Endothelial cell of umbilical vein (primary cell): Measurements from ENCODE around the gene STAB2. TPM values are rescaled to one million over a fixed set of nuclear protein-coding genes. Genes with fewer than 3 reads are reported as not detected.

Source experiments
- BruUV-seq: library from RNA; stranded (reverse); fragments of 400-500 nt; replicated peaks from 2 replicates; lab custom pipeline; 2021; lab: Mats Ljungman, UMichigan
- CTCF ChIA-PET: fragments of 300-600, 350-600 bp; sonication (Branson Sonifier 250); formaldehyde crosslinking; loops from one replicate; lab custom pipeline; 2021; ENCODE audit warnings: antibody characterized with exemption, inconsistent platforms; lab: Charles Lee
- POLR2A ChIA-PET: fragments of 300-600, 350-600 bp; sonication (Branson Sonifier 250); formaldehyde crosslinking; loops from one replicate; lab custom pipeline; 2021; ENCODE audit warnings: antibody characterized with exemption, inconsistent platforms; lab: Charles Lee
- DNase-seq: peaks from one replicate; pipeline ENCODE4 v3.0.0-alpha.2; 2011; ENCODE audit warnings: low read depth, low spot score
- FAIRE-seq: peaks from 2 replicates; lab custom pipeline; 2011; peaks lifted over from hg19 to GRCh38; lab: Jason Lieb, UNC
- H2AFZ ChIP-seq: 2 replicates; pipeline ENCODE4 v1.6.0; 2012; ENCODE audit warnings: low read depth, low read length, control low read depth, inconsistent platforms
- H3K27ac ChIP-seq: 2 replicates; pipeline ENCODE4 v1.5.1; 2011; ENCODE audit warnings: low read depth, mild to moderate bottlenecking, control low read depth, low read length, moderate library complexity; ENCODE audit not compliant: insufficient read depth
- H3K27me3 ChIP-seq, 2 experiments: 2 replicates each; pipeline versions ENCODE4 v1.6.0 to v1.6.1; 2011; ENCODE audit warnings: low read length in 2 of 2, mixed read lengths in 1 of 2; ENCODE audit not compliant: control insufficient read depth in 2 of 2, insufficient read depth in 2 of 2
- H3K36me3 ChIP-seq, 2 experiments: 2 replicates in 1 of 2; 3 replicates in 1 of 2; pipeline ENCODE4 v1.5.1; 2011; ENCODE audit warnings: low read length in 2 of 2, mild to moderate bottlenecking in 1 of 2, moderate library complexity in 1 of 2; ENCODE audit not compliant: control insufficient read depth in 2 of 2, insufficient read depth in 2 of 2; ENCODE audit errors: extremely low read depth in 1 of 2
- H3K4me1 ChIP-seq: 3 replicates; pipeline ENCODE4 v1.5.1; 2011; ENCODE audit warnings: mild to moderate bottlenecking, low read length; ENCODE audit not compliant: control insufficient read depth, insufficient read depth; ENCODE audit errors: extremely low read depth
- H3K4me2 ChIP-seq: 2 replicates; pipeline ENCODE4 v1.6.1; 2011; ENCODE audit warnings: low read length, control low read depth, mixed read lengths; ENCODE audit not compliant: insufficient read depth
- H3K4me3 ChIP-seq, 3 experiments: fragments of 200-600 bp in 1 of 3; sonication (generic), shearing (Covaris generic) in 1 of 3; replicated peaks in 1 of 3; 2 replicates each; pipeline ENCODE4 v1.5.1; 2011 to 2016; ENCODE audit warnings: control low read depth in 3 of 3, low read length in 3 of 3, mild to moderate bottlenecking in 2 of 3, inconsistent platforms in 1 of 3, low read depth in 1 of 3, moderate library complexity in 1 of 3; ENCODE audit not compliant: insufficient read depth in 1 of 3
- H3K79me2 ChIP-seq: 2 replicates; pipeline ENCODE4 v1.6.0; 2012; ENCODE audit warnings: low read length, inconsistent platforms; ENCODE audit not compliant: control insufficient read depth, insufficient read depth
- H3K9ac ChIP-seq: replicated peaks from 2 replicates; pipeline ENCODE3; 2011; ENCODE audit warnings: low read length, control low read depth; ENCODE audit not compliant: insufficient read depth; ENCODE audit errors: extremely low read depth
- H3K9me1 ChIP-seq: replicated peaks from 3 replicates; pipeline ENCODE4 v1.6.0; 2011; ENCODE audit warnings: mild to moderate bottlenecking, low read length; ENCODE audit not compliant: control insufficient read depth, insufficient read depth; ENCODE audit errors: extremely low read depth
- H3K9me3 ChIP-seq: replicated peaks from 2 replicates; pipeline ENCODE4 v1.5.1; 2012; ENCODE audit warnings: low read length, inconsistent platforms; ENCODE audit not compliant: control insufficient read depth, insufficient read depth
- H4K20me1 ChIP-seq: replicated peaks from 2 replicates; pipeline ENCODE3; 2011; ENCODE audit warnings: mild to moderate bottlenecking, low read length; ENCODE audit not compliant: control insufficient read depth, insufficient read depth; ENCODE audit errors: extremely low read depth
- GATA2 ChIP-seq: IDR thresholded peaks from 2 replicates; pipeline ENCODE4 v1.7.0; 2011; ENCODE audit warnings: low read depth, mild to moderate bottlenecking, moderate library complexity, mixed read lengths, low read length; ENCODE audit not compliant: insufficient read length, insufficient read depth
- MYC ChIP-seq: IDR thresholded peaks from one replicate; pipeline ENCODE4 v1.6.1; 2011; ENCODE audit warnings: mild to moderate bottlenecking, low read depth, low read length
- POLR2AphosphoS5 ChIP-seq: IDR thresholded peaks from 2 replicates; pipeline ENCODE4 v1.6.1; 2012; ENCODE audit warnings: low read depth, mild to moderate bottlenecking, control low read depth, low read length, moderate library complexity; ENCODE audit not compliant: insufficient read depth
- dilution Hi-C: fragments of 300-500 bp; cut with MboI; formaldehyde crosslinking; loops from one replicate; pipeline ENCODE4 v1.15.0; 2019; ENCODE audit warnings: low sequenced_read_pairs; ENCODE audit not compliant: extremely low pct_ligation_motif_present
- intact Hi-C: fragments of 100-400 bp; cut with micrococcal nuclease; formaldehyde crosslinking; loops from one replicate; pipeline ENCODE4 v1.10.0; 2022
- polyA plus RNA-seq, 4 experiments: library from polyadenylated mRNA; depleted of rRNA in 3 of 4; stranded (reverse) in 3 of 4; unstranded in 1 of 4; fragments of >200 nt; gene quantifications; 2 replicates each; pipeline versions ENCODE4 v1.2.1 to v1.2.3, GENCODE V29; 2011 to 2012; ENCODE audit warnings: missing spikeins in 1 of 4
- total RNA-seq: library from RNA; stranded (reverse); gene quantifications from 2 replicates; pipeline ENCODE4 v1.2.3, GENCODE V29; 2021

Gene STAB2
- total and polyA plus RNA-seq, 2 donors (not counting 3 experiments of a cell fraction or from before 2014, with no cell fraction given), result 0.01 TPM; not detected in 1

GRCh38 chr12:103765322-103765721 lies 178.2 kb downstream of the STAB2 start:
- Histone ChIP-seq H3K9me1 (no peaks in the 10 kb centered on the region), H3K36me3 (no peaks in the 10 kb centered on the region), H3K27ac (no peak overlapping the region), H3K27me3 (no peaks in the 10 kb centered on the region), H3K79me2 (no peaks in the 10 kb centered on the region), H4K20me1 (no peaks in the 10 kb centered on the region), H3K4me2 (no peak overlapping the region), H2AFZ (no peak overlapping the region), H3K4me1 (no peaks in the 10 kb centered on the region), H3K9me3 (no peaks in the 10 kb centered on the region), H3K9ac (no peak overlapping the region), H3K4me3 (no peak overlapping the region)
- dilution Hi-C loops (no loop called here), intact Hi-C loops (no loop called here)
- no TSS peak for BruUV-seq
- DNase-seq, result no peak
- CTCF ChIA-PET, result no interaction called here
- TF ChIP-seq GATA2 (no peak), MYC (no peak)
- FAIRE-seq, result no peak
- POLR2A ChIA-PET, result no interaction called here

GRCh38 chr12:103766028-103766427 lies 179.0 kb downstream of the STAB2 start:
- no peak for TF ChIP-seq POLR2AphosphoS5
- no peak overlapping the region for H3K4me2 ChIP-seq
- POLR2A ChIA-PET, result no interaction called here
- no peaks in the 10 kb centered on the region for H3K9me3 ChIP-seq
- CTCF ChIA-PET, result no interaction called here
- H3K27ac ChIP-seq, result no peak overlapping the region
- dilution Hi-C loops, result no loop called here
- no peaks in the 10 kb centered on the region for H3K9me1 ChIP-seq
- H3K4me3 ChIP-seq, result no peak overlapping the region
- no peak overlapping the region for H3K9ac ChIP-seq
- no peak overlapping the region for H2AFZ ChIP-seq
- no TSS peak for BruUV-seq
- intact Hi-C loops, result no loop called here
- no peaks in the 10 kb centered on the region for H3K4me1 ChIP-seq
- H3K36me3 ChIP-seq, result no peaks in the 10 kb centered on the region
- H3K27me3 ChIP-seq, result no peaks in the 10 kb centered on the region
- H3K79me2 ChIP-seq, result no peaks in the 10 kb centered on the region
- no peak for FAIRE-seq
- DNase-seq, result no peak
- no peaks in the 10 kb centered on the region for H4K20me1 ChIP-seq
